Measurements from ENCODE around the gene MISP. TPM values are rescaled to one million over a fixed set of nuclear protein-coding genes. Genes with fewer than 3 reads are reported as not detected.
"Not testable (repeated sequence)": the region's sequence is repeated elsewhere in the genome, so short reads cannot be mapped to it uniquely, and the experiment has no call there.

The MISP gene
- total and polyA plus RNA-seq, 2 of the 8 experiments (the other 6 are each of a cell fraction or from before 2014, with no cell fraction given) = 0.43 to 0.45 TPM

DNA sequence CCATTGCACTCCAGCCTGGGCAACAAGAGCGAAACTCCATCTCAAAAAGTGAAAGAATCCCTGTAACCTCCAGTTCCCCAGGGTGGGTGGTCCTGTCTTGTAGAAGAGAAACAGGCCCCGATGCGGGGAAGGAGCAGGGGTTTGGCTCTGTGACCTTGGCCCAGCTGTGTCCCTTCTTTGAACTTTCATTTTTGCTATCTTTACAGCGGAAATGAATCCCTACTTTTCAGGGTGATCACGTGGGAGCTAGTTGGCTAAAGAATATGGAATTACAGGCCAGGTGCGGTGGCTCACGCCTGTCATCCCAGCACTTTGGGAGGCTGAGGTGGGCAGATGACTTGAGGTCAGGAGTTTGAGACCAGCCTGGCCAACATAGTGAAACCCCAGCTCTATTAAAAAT is 5.8 kb upstream of the MISP start:
- not testable (repeated sequence) for H2AK5ac ChIP-seq (ENCODE audit: low read depth, low read length); H3K23ac ChIP-seq (ENCODE audit: insufficient read length); H3K27ac ChIP-seq (ENCODE audit: low read depth, low read length); H2BK120ac ChIP-seq (replicated peaks; ENCODE audit: low read depth, low read length); H3K23me2 ChIP-seq (ENCODE audit: low read depth, low read length); H3K4me2 ChIP-seq (ENCODE audit: insufficient read depth in 1 of 2, low read depth in 2 of 2, low read length in 2 of 2); H4K8ac ChIP-seq (ENCODE audit: extremely low read depth, insufficient read depth, low read length); H2BK5ac ChIP-seq (ENCODE audit: low read depth, low read length); H2BK20ac ChIP-seq (ENCODE audit: low read length); H3K56ac ChIP-seq (replicated peaks; ENCODE audit: insufficient read length, low read depth, low read length); H3K4me1 ChIP-seq (replicated peaks in 1 of 4; ENCODE audit: control insufficient read depth in 3 of 4, insufficient read depth in 4 of 4, low read length in 3 of 4); H4K5ac ChIP-seq (ENCODE audit: insufficient read length, low read depth, low read length); H4K91ac ChIP-seq (replicated peaks; ENCODE audit: insufficient read length, low read length); DNase-seq (ENCODE audit: low read depth in 1 of 2, low spot score in 2 of 2); H3K79me1 ChIP-seq (ENCODE audit: low read depth, low read length); H3K36me3 ChIP-seq (ENCODE audit: control insufficient read depth in 2 of 4, insufficient read depth in 4 of 4, low read length in 3 of 4); H3K4ac ChIP-seq (replicated peaks; ENCODE audit: insufficient read length, low read depth, low read length); H2AFZ ChIP-seq (ENCODE audit: low read length); H2BK15ac ChIP-seq (ENCODE audit: low read length); H2BK12ac ChIP-seq (ENCODE audit: low read depth, low read length); H4K20me1 ChIP-seq (replicated peaks in 1 of 2; ENCODE audit: control insufficient read depth in 1 of 2, insufficient read depth in 2 of 2, low read length in 2 of 2); H3K18ac ChIP-seq (ENCODE audit: extremely low read depth, low read length); H3K14ac ChIP-seq (ENCODE audit: insufficient read length); FAIRE-seq; H3K9ac ChIP-seq (replicated peaks in 1 of 4; ENCODE audit: extremely low read depth in 1 of 4, low read depth in 3 of 4, low read length in 3 of 4); H3K27me3 ChIP-seq (replicated peaks in 1 of 4; ENCODE audit: control insufficient read depth in 3 of 4, extremely low read depth in 1 of 4, insufficient read depth in 3 of 4, low read length in 3 of 4); H3K4me3 ChIP-seq (ENCODE audit: extremely low read depth in 1 of 4, insufficient read depth in 2 of 4, low read depth in 3 of 4, low read length in 4 of 4); H3K79me2 ChIP-seq (ENCODE audit: control insufficient read depth in 1 of 2, insufficient read depth in 2 of 2, low read length in 2 of 2)
- ChIA-PET POLR2A (ENCODE audit: partially characterized antibody) (interaction anchor here (1.1 kb wide), 1 partner anchor 68 kb away, joined by 4 read pairs; no protein-coding TSS in a partner anchor), CTCF (ENCODE audit: partially characterized antibody) (interaction anchor here (0.8 to 1.3 kb wide), 2 partner anchors 11 to 35 kb away, joined by 4 to 5 read pairs; no protein-coding TSS in a partner anchor)
- peaks cover 5 to 14% of the 10 kb centered on the region in 2 experiments; a peak in 2 of 4 replicates for H3K9me3 ChIP-seq (ENCODE audit: insufficient read depth in 2 of 2, low read depth in 1 of 2, low read length in 1 of 2)
- WGBS, 2 experiments (ENCODE audit: extremely low coverage in 1 of 2, insufficient coverage in 1 of 2, insufficient read length in 1 of 2, insufficient replicate concordance in 2 of 2, low coverage in 1 of 2, low lambda C conversion rate in 2 of 2, missing lambda C conversion rate in 1 of 2) = 90% methylated on average over 7 of the region's 7 CpGs; no CpG with 5 or more reads in 1 of the 2 experiments
